Adrenal gland (tissue), 12 donors: ENCODE data around the gene TMC2. TPM values are rescaled to one million over a fixed set of nuclear protein-coding genes. Genes with fewer than 3 reads are reported as not detected.
A peak's percentile ranks its signal among the peaks of the same experiment; 100 is the strongest.

Source experiments
- DNase-seq, 7 donors: peaks; one replicate each; pipeline ENCODE4 v3.0.0-alpha.2; 2019 to 2020
- H3K27ac ChIP-seq, 5 donors: fragments of 200-600 bp; sonication (generic) in 4 of 5; 1 replicate in 3 of 5; 2 replicates in 2 of 5; pipeline versions ENCODE4 v1.5.1 to v1.8.0; 2016 to 2020; ENCODE audit warnings: mild to moderate bottlenecking in 1 of 5
- H3K27me3 ChIP-seq: fragments of 200-600 bp; 2 replicates; pipeline ENCODE4 v1.8.0; 2021
- H3K36me3 ChIP-seq, 2 donors: fragments of 200-600 bp; replicated peaks in 1 of 2; 1 replicate in 1 of 2; 2 replicates in 1 of 2; pipeline versions ENCODE4 v1.5.1 to v1.8.0; 2018 to 2022
- H3K4me1 ChIP-seq, 2 donors: fragments of 200-600 bp; replicated peaks in 1 of 2; 1 replicate in 1 of 2; 2 replicates in 1 of 2; pipeline versions ENCODE4 v1.5.1 to v1.8.0; 2018 to 2021
- H3K4me3 ChIP-seq, 4 donors: fragments of 200-600 bp; sonication (generic) in 3 of 4; one replicate each; pipeline ENCODE4 v1.5.1; 2016 to 2018
- H3K9me3 ChIP-seq, 3 donors: fragments of 200-600 bp; sonication (generic) in 1 of 3; replicated peaks in 1 of 3; 1 replicate in 2 of 3; 2 replicates in 1 of 3; pipeline versions ENCODE4 v1.5.1 to v1.8.0; 2016 to 2021
- CTCF ChIP-seq, 6 experiments: fragments of 450-650 bp in 4 of 6; fragments of 200-600 bp in 2 of 6; sonication (generic) in 1 of 6; IDR thresholded peaks; 1 replicate in 5 of 6; 2 replicates in 1 of 6; pipeline versions ENCODE4 v1.5.1 to v1.8.0; 2016 to 2021; ENCODE audit warnings: antibody characterized with exemption in 6 of 6, mild to moderate bottlenecking in 2 of 6, moderate library complexity in 1 of 6
- POLR2A ChIP-seq, 2 donors: fragments of 450-650 bp; IDR thresholded peaks; one replicate each; pipeline ENCODE4 v1.6.1; 2017; ENCODE audit warnings: antibody characterized with exemption in 2 of 2, mild to moderate bottlenecking in 2 of 2, moderate library complexity in 1 of 2
- WGBS, 4 donors: extraction: QIAGEN DNeasy Blood & Tissue Kit in 2 of 4; methylation state at CpG; one replicate each; pipeline versions ENCODE4 v1.1.5 to v1.1.7; 2013 to 2017; 5-methylcytosine and 5-hydroxymethylcytosine counted together
- intact Hi-C, 2 donors: fragments of 100-400 bp; cut with DNase I; formaldehyde crosslinking; loops; one replicate each; pipeline versions ENCODE4 v1.14.1 to v1.15.0; 2022 to 2023
- polyA plus RNA-seq, 3 donors: library from polyadenylated mRNA; stranded (reverse); fragments of 200-250 nt in 2 of 3; fragments of 350-450 nt in 1 of 3; fragmentation: Illumina TruSeq in 1 of 3; extraction: RNeasy Lipid Tissue Mini Kit (QIAGEN cat#74804) in 1 of 3; gene quantifications; one replicate each; pipeline ENCODE4 v1.2.3, GENCODE V29; 2013 to 2014
- total RNA-seq, 9 donors: library from RNA; depleted of rRNA in 4 of 9; stranded (reverse); fragments of >200 nt in 4 of 9; fragments of 120-200 nt in 1 of 9; fragmentation: NEBNext Ultra II Directional in 1 of 9; extraction: Animal tissue kit (Norgen Biotek cat#: 25700) in 1 of 9; gene quantifications; one replicate each; pipeline versions ENCODE4 v1.1.0 to v1.2.4, GENCODE V29; 2013 to 2023
- donor health status: healthy with polysubstance abuse.
- donor health status: Bipolar disorder and iron deficiency.
- donor health status: DM: yes; HTN: yes; CAD: no.
- donor health status: DM: no; HTN: no; CAD: no.
- donor health status: DM: no; HTN: no; CAD: no.
- donor health status: DM: yes; HTN: yes; CAD: no.

Gene TMC2
- total and polyA plus RNA-seq, 12 donors: 0.11 to 1.3 (median 0.42) TPM; not detected in 7

DNA sequence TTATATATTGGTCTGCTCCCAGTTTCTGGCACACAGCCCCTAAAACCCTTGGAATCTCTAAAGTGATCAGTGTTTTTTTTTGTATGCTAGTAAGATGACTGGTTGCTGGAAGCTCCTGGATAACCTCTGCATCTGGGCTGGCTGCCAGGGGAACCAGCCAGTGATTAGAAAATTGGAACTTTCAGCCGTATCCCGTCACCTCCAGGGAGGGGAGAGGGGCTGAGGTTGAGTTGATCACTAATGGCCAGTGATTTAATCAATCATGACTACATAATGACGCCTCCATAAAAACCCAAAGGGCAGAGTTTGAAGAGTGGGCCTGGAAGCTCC lies 68.1 kb downstream of the TMC2 start:
- TF ChIP-seq POLR2A (IDR thresholded peaks at IDR 0.05) (no peak), CTCF (IDR thresholded peaks at IDR 0.05) (no peak)
- Histone ChIP-seq H3K36me3 (no peaks in the 10 kb centered on the region), H3K9me3 (peaks cover 0 to 10% (median 6%) of the 10 kb centered on the region in 3 donors), H3K27ac (no peak overlapping the region), H3K27me3 (no peaks in the 10 kb centered on the region), H3K4me1 (no peaks in the 10 kb centered on the region), H3K4me3 (no peak overlapping the region)
- DNase-seq: peak in 1 of 7 donors; percentile 13
- 46 to 64% (median 51%) methylated on average over 3 of the region's 3 CpGs for WGBS, 4 donors
- intact Hi-C loops: no loop called here

GRCh38 chr20:2606507-2607006 lies 70.2 kb downstream of the TMC2 start:
- no peak for DNase-seq
- TF ChIP-seq CTCF (IDR thresholded peaks at IDR 0.05) (no peak), POLR2A (IDR thresholded peaks at IDR 0.05) (no peak)
- Histone ChIP-seq H3K36me3 (no peaks in the 10 kb centered on the region), H3K27ac (no peak overlapping the region), H3K27me3 (no peaks in the 10 kb centered on the region), H3K9me3 (peaks cover 0 to 10% (median 6%) of the 10 kb centered on the region in 3 donors), H3K4me3 (no peak overlapping the region), H3K4me1 (no peaks in the 10 kb centered on the region)
- WGBS, 4 donors: 83 to 97% (median 86%) methylated on average over 1 of the region's 1 CpG
- intact Hi-C loops: no loop called here

DNA sequence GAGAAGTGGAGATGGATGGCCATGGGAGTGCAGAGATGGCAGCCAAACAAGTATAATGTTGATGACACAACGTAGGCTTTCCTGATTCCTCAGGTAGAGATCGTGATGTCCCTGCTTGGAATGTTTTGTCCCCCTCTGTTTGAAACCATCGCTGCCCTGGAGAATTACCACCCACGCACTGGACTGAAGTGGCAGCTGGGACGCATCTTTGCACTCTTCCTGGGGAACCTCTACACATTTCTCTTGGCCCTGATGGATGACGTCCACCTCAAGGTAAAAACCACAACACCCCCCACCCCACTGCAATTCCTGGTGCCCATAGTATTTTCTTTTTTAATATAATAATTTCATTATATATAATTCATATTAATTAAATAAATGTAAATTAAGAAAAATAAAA lies 74.0 kb downstream of the TMC2 start:
- Histone ChIP-seq H3K27me3 (no peaks in the 10 kb centered on the region), H3K36me3 (no peaks in the 10 kb centered on the region), H3K27ac (no peak overlapping the region), H3K4me1 (no peaks in the 10 kb centered on the region), H3K9me3 (peaks cover 0 to 10% (median 6%) of the 10 kb centered on the region in 3 donors), H3K4me3 (no peak overlapping the region)
- TF ChIP-seq CTCF (IDR thresholded peaks at IDR 0.05) (no peak), POLR2A (IDR thresholded peaks at IDR 0.05) (no peak)
- intact Hi-C loops: no loop called here
- DNase-seq: no peak
- WGBS, 4 donors: 81 to 90% (median 82%) methylated on average over 6 of the region's 6 CpGs

DNA sequence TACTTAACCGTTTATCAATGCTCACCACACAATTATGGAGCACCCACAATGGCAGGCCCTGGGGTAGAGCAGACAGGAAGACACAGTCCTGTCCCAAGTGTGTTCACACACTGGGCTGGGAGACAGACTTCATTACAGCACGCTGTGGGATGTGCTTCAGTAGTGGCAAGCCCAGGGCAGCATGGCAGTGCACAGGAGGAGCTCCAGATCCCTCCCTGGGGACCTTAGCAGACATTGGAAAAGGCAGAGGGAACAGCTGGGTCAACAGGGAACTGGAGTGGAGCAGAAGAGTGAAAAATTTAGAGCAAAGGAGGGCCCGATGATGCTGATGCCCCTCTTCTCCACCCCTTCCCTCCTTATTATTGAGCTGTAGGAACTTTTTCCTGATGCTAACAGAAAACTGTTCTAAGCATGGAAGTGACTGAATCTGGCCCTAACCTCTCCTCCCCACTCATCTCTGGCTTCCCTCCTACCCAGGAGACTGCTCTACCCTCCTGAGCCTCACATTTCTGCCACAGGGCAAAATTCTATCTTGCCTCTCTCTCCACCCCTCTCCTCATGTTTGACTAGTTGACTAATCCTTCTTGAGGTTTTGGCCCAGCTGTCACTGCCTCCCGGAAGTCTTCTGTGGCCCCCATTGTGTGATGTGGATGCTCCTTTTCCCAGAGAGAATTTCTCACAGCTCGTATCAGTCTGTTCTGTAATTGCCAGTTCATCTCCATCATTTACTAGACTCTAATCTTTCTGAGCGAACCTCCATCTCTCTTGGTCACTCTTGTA lies 74.8 kb downstream of the TMC2 start:
- H3K36me3 ChIP-seq: no peaks in the 10 kb centered on the region
- H3K27ac ChIP-seq: no peak overlapping the region
- no peak for TF ChIP-seq POLR2A (IDR thresholded peaks at IDR 0.05)
- TF ChIP-seq CTCF (IDR thresholded peaks at IDR 0.05): no peak
- no peaks in the 10 kb centered on the region for H3K27me3 ChIP-seq
- H3K9me3 ChIP-seq: peaks cover 0 to 8% (median 6%) of the 10 kb centered on the region in 3 donors
- no peaks in the 10 kb centered on the region for H3K4me1 ChIP-seq
- intact Hi-C loops: no loop called here
- WGBS, 4 donors: 56 to 75% (median 68%) methylated on average over 6 of the region's 6 CpGs
- no peak for DNase-seq
- no peak overlapping the region for H3K4me3 ChIP-seq
